Kidney (tissue), 14 donors: ENCODE results near the gene WDR62. TPM values are rescaled to one million over a fixed set of nuclear protein-coding genes. Genes with fewer than 3 reads are reported as not detected.
A peak's percentile ranks its signal among the peaks of the same experiment; 100 is the strongest.
"Not testable (repeated sequence)": the region's sequence is repeated elsewhere in the genome, so short reads cannot be mapped to it uniquely, and the experiment has no call there.

ENCODE experiments used
- DNase-seq, 5 donors: peaks; one replicate each; pipeline ENCODE4 v3.0.0-alpha.2; 2013 to 2020
- FAIRE-seq: peaks from 2 replicates; lab custom pipeline; 2012; peaks lifted over from hg19 to GRCh38; lab: Jason Lieb, UNC
- H3K27ac ChIP-seq, 2 donors: one replicate each; pipeline ENCODE4 v1.7.0; 2013; ENCODE audit warnings: low read depth in 2 of 2, low read length in 2 of 2, inconsistent platforms in 1 of 2
- H3K27me3 ChIP-seq: one replicate; pipeline ENCODE4 v1.7.1; 2013; ENCODE audit warnings: low read length, inconsistent platforms; ENCODE audit not compliant: control insufficient read depth, insufficient read depth
- H3K36me3 ChIP-seq, 3 donors: one replicate each; pipeline versions ENCODE4 v1.7.0 to v1.7.1; 2013; ENCODE audit warnings: low read length in 3 of 3, control low read depth in 1 of 3, inconsistent platforms in 1 of 3; ENCODE audit not compliant: insufficient read depth in 3 of 3, control insufficient read depth in 2 of 3
- H3K4me1 ChIP-seq, 3 donors: one replicate each; pipeline versions ENCODE4 v1.7.0 to v1.7.1; 2013; ENCODE audit warnings: low read length in 3 of 3, inconsistent platforms in 1 of 3, low read depth in 1 of 3; ENCODE audit not compliant: control insufficient read depth in 2 of 3, insufficient read depth in 2 of 3
- H3K4me3 ChIP-seq, 3 donors: one replicate each; pipeline versions ENCODE4 v1.7.0 to v1.8.1; 2013; ENCODE audit warnings: low read length in 3 of 3, control low read depth in 1 of 3, inconsistent platforms in 1 of 3
- H3K9ac ChIP-seq, 3 donors: one replicate each; pipeline versions ENCODE4 v1.7.0 to v1.7.1; 2013; ENCODE audit warnings: low read length in 3 of 3, control low read depth in 1 of 3, inconsistent platforms in 1 of 3
- H3K9me3 ChIP-seq, 3 donors: one replicate each; pipeline versions ENCODE4 v1.7.0 to v1.7.1; 2013; ENCODE audit warnings: low read length in 3 of 3, control low read depth in 1 of 3, inconsistent platforms in 1 of 3; ENCODE audit not compliant: control insufficient read depth in 2 of 3, insufficient read depth in 1 of 3
- CTCF ChIP-seq: IDR thresholded peaks from 3 replicates; pipeline ENCODE4 v1.5.1; 2012; ENCODE audit warnings: mild to moderate bottlenecking, moderate library complexity, borderline replicate concordance; ENCODE audit not compliant: insufficient read depth; ENCODE audit errors: extremely low read depth
- intact Hi-C: fragments of 100-400 bp; cut with DNase I; formaldehyde crosslinking; loops from one replicate; pipeline ENCODE4 v1.11.1; 2022
- polyA plus RNA-seq: library from polyadenylated mRNA; stranded (reverse); fragments of 350-450 nt; fragmentation: Illumina TruSeq; extraction: RNeasy Lipid Tissue Mini Kit (QIAGEN cat#74804); gene quantifications from one replicate; pipeline ENCODE4 v1.2.3, GENCODE V29; 2014; ENCODE audit warnings: low read depth, low replicate concordance; ENCODE audit not compliant: insufficient read depth
- total RNA-seq: library from RNA; stranded (reverse); fragmentation: NEBNext Ultra II Directional; extraction: Animal tissue kit (Norgen Biotek cat#: 25700); gene quantifications from one replicate; pipeline ENCODE4 v1.2.1, GENCODE V29; 2021
- donor health status: control.
- donor health status: control.
- donor health status: control.
- donor health status: control.
- donor health status: control.
- donor health status: DM: yes; HTN: yes; CAD: no.
- donor health status: Normal renal cell carcinoma (clear cell type).

The WDR62 gene
- total and polyA plus RNA-seq, 2 donors from 2014 or later: 0.58 to 0.69 TPM

DNA sequence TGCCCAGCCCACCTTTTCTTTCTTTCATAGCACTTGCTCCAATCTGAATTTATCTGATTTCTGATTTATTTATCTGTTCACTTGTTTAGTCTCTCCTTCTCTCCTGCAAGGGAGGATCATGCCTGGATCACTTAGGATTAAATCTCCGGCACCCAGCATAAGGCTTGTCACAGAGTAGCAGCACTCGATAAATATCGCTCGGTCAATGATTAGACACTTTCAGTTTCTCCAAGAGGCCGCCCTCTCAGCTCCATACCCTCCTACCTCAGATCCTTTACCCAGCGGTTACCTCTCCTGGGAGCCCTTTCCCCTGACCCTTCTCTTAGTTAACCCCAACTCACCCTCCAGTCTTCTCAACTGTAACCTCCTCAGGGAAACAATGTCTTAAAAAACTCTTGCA, 23.4 kb upstream of the WDR62 start:
- no peak overlapping the region for H3K27ac ChIP-seq
- FAIRE-seq (no peak), DNase-seq (no peak)
- H3K9ac ChIP-seq: no peak overlapping the region
- H3K4me3 ChIP-seq: peak overlapping the region in 1 of 3 donors; percentile 18
- H3K4me1 ChIP-seq: peaks cover 0 to 2% (median 0%) of the 10 kb centered on the region in 3 donors
- intact Hi-C loops: no loop called here
- no peaks in the 10 kb centered on the region for H3K27me3 ChIP-seq
- TF ChIP-seq CTCF: no peak
- no peaks in the 10 kb centered on the region for H3K9me3 ChIP-seq
- H3K36me3 ChIP-seq: no peaks in the 10 kb centered on the region

DNA sequence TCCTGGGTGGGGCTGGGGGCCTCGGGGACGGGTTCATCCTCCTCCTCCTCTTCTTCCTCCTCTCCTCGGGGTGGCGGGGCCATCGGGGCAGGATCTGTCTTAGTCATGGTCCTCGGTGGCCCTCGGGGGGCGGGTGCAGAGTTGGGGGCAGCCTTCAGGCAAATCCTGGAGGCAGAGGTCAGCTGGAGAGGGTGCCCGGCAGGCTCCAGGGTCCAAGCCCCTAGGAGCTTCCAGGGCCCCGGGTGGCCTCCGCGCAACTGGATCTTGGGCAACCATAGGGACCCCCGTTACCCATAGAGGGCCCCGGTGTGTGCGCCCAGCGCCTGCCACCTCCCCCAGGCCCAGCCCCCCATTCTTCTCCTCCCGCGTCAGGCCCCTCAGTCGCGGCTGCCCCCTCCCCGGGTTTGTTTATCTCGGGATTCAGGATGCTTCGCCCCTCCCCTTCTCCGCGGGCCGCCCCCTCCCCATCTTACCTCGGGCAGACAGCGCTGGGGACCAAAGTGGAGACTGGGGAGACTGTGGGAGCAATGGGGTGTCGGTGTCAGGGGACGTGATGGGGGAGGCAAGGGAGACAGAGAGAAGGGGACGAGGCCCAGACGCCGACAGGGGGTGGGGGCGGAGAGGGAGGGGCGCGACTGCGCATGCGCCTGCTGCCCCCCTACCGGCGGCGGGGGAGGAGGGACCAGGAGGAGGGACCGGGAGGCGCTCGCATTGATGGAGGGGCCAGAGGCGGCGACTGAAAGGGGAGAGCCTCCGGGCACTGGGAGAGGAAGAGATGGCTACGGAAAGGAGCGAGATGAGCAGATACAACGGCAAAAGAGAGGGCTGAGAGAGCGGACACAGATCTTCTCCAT, 22.2 kb upstream of the WDR62 start, which contains the start of gene CLIP3:
CLIP3 (minus strand) TSS at position 623 of the 854 bp plus-strand sequence; CDS start at position 107, 516 bp downstream.
- intact Hi-C loops: no loop called here
- FAIRE-seq (no peak), DNase-seq (peak; percentile 79 to 91 (median 88))
- Histone ChIP-seq H3K4me3 (peak within 1 kb of the TSS; percentile 54 to 68 (median 59)), H3K4me1 (peaks cover 0 to 2% (median 0%) of the 10 kb centered on the region in 3 donors), H3K27ac (peak within 1 kb of the TSS in 1 of 2 donors; percentile 51), H3K9me3 (no peaks in the 10 kb centered on the region), H3K27me3 (no peaks in the 10 kb centered on the region), H3K36me3 (no peaks in the 10 kb centered on the region), H3K9ac (peak within 1 kb of the TSS in 2 of 3 donors; percentile 40 to 65)
- TF ChIP-seq CTCF: no peak

- no peak for TF ChIP-seq CTCF
- Histone ChIP-seq H3K4me1 (peaks cover 0 to 3% (median 0%) of the 10 kb centered on the region in 3 donors), H3K9me3 (no peaks in the 10 kb centered on the region), H3K27me3 (no peaks in the 10 kb centered on the region), H3K4me3 (no peak overlapping the region), H3K9ac (no peak overlapping the region), H3K36me3 (no peaks in the 10 kb centered on the region), H3K27ac (no peak overlapping the region)
- intact Hi-C loops: no loop called here
- FAIRE-seq (no peak), DNase-seq (peak in 2 of 5 donors; percentile 17 to 19)
These were observed 14.2 kb upstream of the WDR62 start for GRCh38 chr19:36040495-36040894.

DNA sequence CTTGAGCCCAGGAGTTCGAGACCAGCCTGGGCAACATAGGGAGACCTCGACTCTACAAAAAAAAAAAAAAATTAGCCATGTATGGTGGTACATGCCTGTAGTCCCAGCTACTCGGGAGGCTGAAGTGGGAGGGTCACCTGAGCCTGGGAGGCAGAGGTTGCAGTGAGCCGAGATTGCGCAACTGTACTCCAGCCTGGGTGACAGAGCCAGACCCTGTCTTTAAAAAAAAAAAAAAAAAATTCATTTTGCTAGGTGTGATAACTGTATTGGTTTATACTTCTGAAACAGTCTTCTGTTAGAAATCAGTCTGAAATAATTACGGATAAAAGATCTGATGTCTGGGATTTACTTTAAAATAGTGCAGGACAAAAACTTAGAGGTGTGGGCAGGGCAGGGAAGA, 13.6 kb upstream of the WDR62 start:
- not testable (repeated sequence) for DNase-seq, H3K9me3 ChIP-seq, FAIRE-seq

More for the DNA sequence above, 13.6 kb upstream of the WDR62 start:
- H3K4me1 ChIP-seq, H3K4me3 ChIP-seq, intact Hi-C loops, H3K36me3 ChIP-seq, H3K27me3 ChIP-seq, H3K9ac ChIP-seq: not testable (repeated sequence)
- peak overlapping the region in 1 of 2 donors; percentile 20 for H3K27ac ChIP-seq
